ENCODE data around the gene CSTB. TPM values are rescaled to one million over a fixed set of nuclear protein-coding genes. Genes with fewer than 3 reads are reported as not detected.

Gene CSTB
- polyA plus RNA-seq, 3 donors from 2014 or later: 37.9 to 63.0 (median 52.2) TPM

- DNase-seq: no peak
- H3K27ac Mint-ChIP-seq: no peak overlapping the region
- peaks cover 0 to 20% (median 0%) of the 10 kb centered on the region in 3 donors for H3K36me3 Mint-ChIP-seq
- H3K9me3 Mint-ChIP-seq: no peaks in the 10 kb centered on the region
- H3K4me1 Mint-ChIP-seq: peaks cover 0 to 3% of the 10 kb centered on the region in 2 donors
- H3K27me3 Mint-ChIP-seq (ENCODE audit: low read depth in 3 of 3): peaks cover 0 to 4% (median 4%) of the 10 kb centered on the region in 3 donors
- H3K4me3 Mint-ChIP-seq: no peak overlapping the region
Measured at GRCh38 chr21:43751955-43752591, 24.0 kb downstream of the CSTB start.

GRCh38 chr21:43750339-43751033, 25.6 kb downstream of the CSTB start:
- Mint-ChIP-seq H3K4me3 (no peak overlapping the region), H3K4me1 (peaks cover 0 to 3% of the 10 kb centered on the region in 2 donors), H3K27ac (peak overlapping the region in 3 of 6 donors; percentile 24 to 69 (median 42)), H3K27me3 (ENCODE audit: low read depth in 3 of 3) (peaks cover 0 to 4% (median 4%) of the 10 kb centered on the region in 3 donors), H3K36me3 (peaks cover 0 to 16% (median 0%) of the 10 kb centered on the region in 3 donors), H3K9me3 (no peaks in the 10 kb centered on the region)
- no peak for DNase-seq

GRCh38 chr21:43749651-43750262, 26.4 kb downstream of the CSTB start:
- no peak for DNase-seq
- H3K9me3 Mint-ChIP-seq: no peaks in the 10 kb centered on the region
- H3K4me3 Mint-ChIP-seq: no peak overlapping the region
- H3K36me3 Mint-ChIP-seq: peaks cover 0 to 21% (median 0%) of the 10 kb centered on the region in 3 donors
- peaks cover 0 to 3% of the 10 kb centered on the region in 2 donors for H3K4me1 Mint-ChIP-seq
- H3K27me3 Mint-ChIP-seq (ENCODE audit: low read depth in 3 of 3): peaks cover 0 to 4% (median 4%) of the 10 kb centered on the region in 3 donors
- peak overlapping the region in 1 of 6 donors; percentile 24 for H3K27ac Mint-ChIP-seq

- H3K4me1 Mint-ChIP-seq: peaks cover 0 to 8% of the 10 kb centered on the region in 2 donors
- H3K4me3 Mint-ChIP-seq: no peak overlapping the region
- no peak overlapping the region for H3K27ac Mint-ChIP-seq
- H3K36me3 Mint-ChIP-seq: peaks cover 0 to 22% (median 0%) of the 10 kb centered on the region in 3 donors
- peaks cover 0 to 4% (median 2%) of the 10 kb centered on the region in 3 donors for H3K27me3 Mint-ChIP-seq (ENCODE audit: low read depth in 3 of 3)
- DNase-seq: no peak
- H3K9me3 Mint-ChIP-seq: no peaks in the 10 kb centered on the region
Measured at GRCh38 chr21:43748622-43749021, 27.5 kb downstream of the CSTB start.

- Mint-ChIP-seq H3K4me1 (peaks cover 0 to 10% of the 10 kb centered on the region in 2 donors), H3K27me3 (ENCODE audit: low read depth in 3 of 3) (peaks cover 0 to 4% (median 2%) of the 10 kb centered on the region in 3 donors), H3K4me3 (no peak overlapping the region), H3K9me3 (no peaks in the 10 kb centered on the region), H3K27ac (peak overlapping the region in 1 of 6 donors; percentile 33), H3K36me3 (peaks cover 0 to 22% (median 0%) of the 10 kb centered on the region in 3 donors)
- no peak for DNase-seq
Measured at GRCh38 chr21:43745772-43746517, 30.2 kb downstream of the CSTB start.

GRCh38 chr21:43744725-43745124, 31.4 kb downstream of the CSTB start:
- no peak overlapping the region for H3K4me3 Mint-ChIP-seq
- no peaks in the 10 kb centered on the region for H3K9me3 Mint-ChIP-seq
- H3K36me3 Mint-ChIP-seq: peaks cover 0 to 16% (median 0%) of the 10 kb centered on the region in 3 donors
- H3K27ac Mint-ChIP-seq: no peak overlapping the region
- no peak for DNase-seq
- peaks cover 0 to 10% of the 10 kb centered on the region in 2 donors for H3K4me1 Mint-ChIP-seq
- peaks cover 0 to 10% (median 1%) of the 10 kb centered on the region in 3 donors for H3K27me3 Mint-ChIP-seq (ENCODE audit: low read depth in 3 of 3)

GRCh38 chr21:43743947-43744346, 32.2 kb downstream of the CSTB start:
- peaks cover 5 to 16% of the 10 kb centered on the region in 2 donors for H3K4me1 Mint-ChIP-seq
- no peaks in the 10 kb centered on the region for H3K9me3 Mint-ChIP-seq
- peak overlapping the region in 2 of 6 donors; percentile 60 to 81 for H3K27ac Mint-ChIP-seq
- H3K4me3 Mint-ChIP-seq: peak overlapping the region in 3 of 5 donors; percentile 24 to 48 (median 36)
- peaks cover 1 to 10% (median 2%) of the 10 kb centered on the region in 3 donors for H3K27me3 Mint-ChIP-seq (ENCODE audit: low read depth in 3 of 3)
- DNase-seq: no peak
- H3K36me3 Mint-ChIP-seq: peaks cover 0 to 16% (median 0%) of the 10 kb centered on the region in 3 donors

GRCh38 chr21:43741423-43742096, 34.5 kb downstream of the CSTB start:
- no peak for DNase-seq
- peaks cover 0 to 10% (median 2%) of the 10 kb centered on the region in 3 donors for H3K27me3 Mint-ChIP-seq (ENCODE audit: low read depth in 3 of 3)
- peaks cover 5 to 16% of the 10 kb centered on the region in 2 donors for H3K4me1 Mint-ChIP-seq
- H3K27ac Mint-ChIP-seq: no peak overlapping the region
- peaks cover 0 to 10% (median 0%) of the 10 kb centered on the region in 3 donors for H3K36me3 Mint-ChIP-seq
- no peaks in the 10 kb centered on the region for H3K9me3 Mint-ChIP-seq
- H3K4me3 Mint-ChIP-seq: no peak overlapping the region

- H3K27me3 Mint-ChIP-seq (ENCODE audit: low read depth in 3 of 3): peaks cover 0 to 10% (median 2%) of the 10 kb centered on the region in 3 donors
- H3K9me3 Mint-ChIP-seq: no peaks in the 10 kb centered on the region
- DNase-seq: no peak
- H3K4me3 Mint-ChIP-seq: no peak overlapping the region
- H3K27ac Mint-ChIP-seq: peak overlapping the region in 2 of 6 donors; percentile 6 to 48
- peaks cover 5 to 16% of the 10 kb centered on the region in 2 donors for H3K4me1 Mint-ChIP-seq
- peaks cover 0 to 5% (median 0%) of the 10 kb centered on the region in 3 donors for H3K36me3 Mint-ChIP-seq
Measured at GRCh38 chr21:43740497-43741156, 35.5 kb downstream of the CSTB start.

GRCh38 chr21:43739621-43740435, 36.3 kb downstream of the CSTB start:
- H3K36me3 Mint-ChIP-seq: peaks cover 0 to 2% (median 0%) of the 10 kb centered on the region in 3 donors
- H3K9me3 Mint-ChIP-seq: no peaks in the 10 kb centered on the region
- no peak overlapping the region for H3K27ac Mint-ChIP-seq
- peaks cover 5 to 17% of the 10 kb centered on the region in 2 donors for H3K4me1 Mint-ChIP-seq
- no peak for DNase-seq
- H3K27me3 Mint-ChIP-seq (ENCODE audit: low read depth in 3 of 3): peaks cover 0 to 10% (median 2%) of the 10 kb centered on the region in 3 donors
- H3K4me3 Mint-ChIP-seq: no peak overlapping the region

- Mint-ChIP-seq H3K27me3 (ENCODE audit: low read depth in 3 of 3) (peaks cover 2 to 13% (median 3%) of the 10 kb centered on the region in 3 donors), H3K4me3 (no peak overlapping the region), H3K9me3 (peaks cover 0 to 2% (median 0%) of the 10 kb centered on the region in 6 donors), H3K27ac (no peak overlapping the region), H3K4me1 (peaks cover 13 to 25% of the 10 kb centered on the region in 2 donors), H3K36me3 (no peaks in the 10 kb centered on the region)
- no peak for DNase-seq
Measured at GRCh38 chr21:43737158-43737950, 38.8 kb downstream of the CSTB start.

All from immature natural killer cell (primary cell).